SK-N-SH (cell line): ENCODE results near the gene THAP8.

Experiments used
- EP300 ChIP-seq, 2 experiments: IDR thresholded peaks; 2 replicates each; pipeline versions ENCODE4 v1.4.0 to v1.6.1; 2012; ENCODE audit warnings: borderline replicate concordance in 1 of 2, low read depth in 1 of 2, low read length in 1 of 2
- MXI1 ChIP-seq: IDR thresholded peaks from 2 replicates; pipeline ENCODE4 v1.6.1; 2012; ENCODE audit warnings: mild to moderate bottlenecking, low read depth, low read length, improper control_type of control experiment
- TAF1 ChIP-seq: IDR thresholded peaks from 2 replicates; pipeline ENCODE4 v1.6.1; 2012; ENCODE audit warnings: low read depth, mild to moderate bottlenecking, low read length, moderate library complexity, borderline replicate concordance

DNA sequence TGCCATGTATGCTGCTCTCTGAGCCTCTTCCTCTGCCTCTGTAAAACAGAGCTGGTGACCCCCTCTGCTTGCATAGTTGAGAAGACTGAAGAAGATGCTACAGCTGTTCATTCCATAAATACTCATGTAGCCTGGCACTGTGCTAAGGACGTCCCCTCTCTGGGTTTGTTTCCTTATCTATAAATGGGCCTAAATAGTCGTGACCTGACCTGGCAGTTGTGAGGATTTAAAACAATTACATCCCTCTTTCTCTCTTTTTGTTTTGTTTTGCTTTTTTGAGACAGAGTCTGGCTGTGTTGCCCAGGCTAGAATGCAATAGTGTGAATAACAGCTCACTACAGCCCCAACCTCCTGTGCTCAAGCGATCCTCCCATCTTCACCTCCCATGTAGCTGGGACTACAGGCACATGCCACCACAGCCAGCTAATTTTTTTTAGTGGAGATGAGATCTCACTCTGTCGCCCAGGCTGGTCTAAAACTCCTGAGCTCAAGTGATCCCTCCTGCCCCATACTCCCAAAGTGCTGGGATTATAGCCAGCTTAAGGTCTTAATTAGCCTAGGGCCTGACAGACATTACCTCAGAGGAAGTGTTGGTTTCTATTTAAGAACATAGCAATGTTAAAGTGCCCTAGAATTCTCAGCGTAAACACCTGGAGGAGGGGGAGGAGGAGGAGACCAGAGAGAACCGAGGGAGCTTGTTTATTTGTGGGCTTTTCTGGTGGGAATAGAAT, 5.3 kb upstream of the THAP8 start:
- no peak for TF ChIP-seq TAF1
- TF ChIP-seq MXI1, result no peak
- no peak for TF ChIP-seq EP300 (IDR thresholded peaks at IDR 0.05; ENCODE audit: borderline replicate concordance in 1 of 2, low read depth in 1 of 2, low read length in 1 of 2)
